ENCODE results near the gene TMC3. TPM values are rescaled to one million over a fixed set of nuclear protein-coding genes. Genes with fewer than 3 reads are reported as not detected.

TMC3 gene
- total RNA-seq, 6 experiments from 2014 or later: 0.11 TPM; not detected in 5

DNA sequence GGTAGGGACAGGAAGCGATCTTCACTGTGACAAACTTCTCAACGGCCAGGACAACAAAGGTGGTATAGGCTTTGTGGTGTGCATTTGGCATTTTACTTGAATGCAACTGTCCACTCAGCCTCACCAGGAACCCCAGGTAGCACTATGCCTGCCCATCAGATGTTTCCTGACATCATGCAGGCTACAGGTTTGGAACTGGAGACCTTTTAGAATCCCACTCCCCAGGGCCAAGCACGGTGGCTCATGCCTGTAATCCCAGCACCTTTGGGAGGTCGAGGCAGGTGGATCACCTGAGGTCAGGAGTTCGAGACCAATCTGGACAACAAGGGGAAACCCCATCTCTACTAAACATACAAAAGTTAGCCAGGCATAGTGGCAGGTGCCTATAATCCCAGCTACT, 59.6 kb downstream of the TMC3 start:
- intact Hi-C loops (cut with DNase I): no loop called here
- Histone ChIP-seq H3K4me3 (no peak overlapping the region), H3K36me3 (peaks cover 0 to 71% (median 28%) of the 10 kb centered on the region in 4 donors), H3K27ac (no peak overlapping the region), H3K9me3 (no peaks in the 10 kb centered on the region), H3K4me1 (peaks cover 0 to 24% (median 8%) of the 10 kb centered on the region in 4 donors), H3K27me3 (no peaks in the 10 kb centered on the region)
- WGBS (ENCODE audit: insufficient coverage, low coverage, low lambda C conversion rate, missing lambda C conversion rate): 80% methylated on average over 3 of the region's 5 CpGs
- TF ChIP-seq, protein P1, sequence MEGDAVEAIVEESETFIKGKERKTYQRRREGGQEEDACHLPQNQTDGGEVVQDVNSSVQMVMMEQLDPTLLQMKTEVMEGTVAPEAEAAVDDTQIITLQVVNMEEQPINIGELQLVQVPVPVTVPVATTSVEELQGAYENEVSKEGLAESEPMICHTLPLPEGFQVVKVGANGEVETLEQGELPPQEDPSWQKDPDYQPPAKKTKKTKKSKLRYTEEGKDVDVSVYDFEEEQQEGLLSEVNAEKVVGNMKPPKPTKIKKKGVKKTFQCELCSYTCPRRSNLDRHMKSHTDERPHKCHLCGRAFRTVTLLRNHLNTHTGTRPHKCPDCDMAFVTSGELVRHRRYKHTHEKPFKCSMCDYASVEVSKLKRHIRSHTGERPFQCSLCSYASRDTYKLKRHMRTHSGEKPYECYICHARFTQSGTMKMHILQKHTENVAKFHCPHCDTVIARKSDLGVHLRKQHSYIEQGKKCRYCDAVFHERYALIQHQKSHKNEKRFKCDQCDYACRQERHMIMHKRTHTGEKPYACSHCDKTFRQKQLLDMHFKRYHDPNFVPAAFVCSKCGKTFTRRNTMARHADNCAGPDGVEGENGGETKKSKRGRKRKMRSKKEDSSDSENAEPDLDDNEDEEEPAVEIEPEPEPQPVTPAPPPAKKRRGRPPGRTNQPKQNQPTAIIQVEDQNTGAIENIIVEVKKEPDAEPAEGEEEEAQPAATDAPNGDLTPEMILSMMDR (IDR thresholded peaks at IDR 0.05): no peak
- no peak for TF ChIP-seq POLR2A (IDR thresholded peaks at IDR 0.05)
- ATAC-seq (no peak), DNase-seq (no peak)

DNA sequence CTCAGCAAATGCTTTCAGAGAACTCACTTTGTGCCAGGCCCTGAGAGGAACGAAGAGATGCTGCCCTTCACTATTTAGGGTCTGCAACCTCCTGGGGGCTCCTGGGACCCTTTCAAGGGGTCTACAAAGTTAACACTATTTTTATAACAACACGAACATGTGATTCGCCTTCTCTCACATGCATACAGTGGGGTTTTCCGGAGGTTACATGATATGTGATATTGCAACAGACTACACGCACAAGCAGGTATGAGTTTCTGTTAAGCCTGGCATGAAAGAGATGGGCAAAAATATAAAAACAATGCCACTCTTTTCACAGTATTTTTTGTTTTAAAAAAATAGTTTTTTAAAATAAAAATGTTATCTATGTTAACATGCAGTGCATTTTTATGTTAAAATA, 60.3 kb downstream of the TMC3 start:
- no peak overlapping the region for H3K27ac ChIP-seq
- no peak for ATAC-seq
- H3K27me3 ChIP-seq: no peaks in the 10 kb centered on the region
- peaks cover 0 to 17% (median 8%) of the 10 kb centered on the region in 4 donors for H3K4me1 ChIP-seq
- H3K4me3 ChIP-seq: no peak overlapping the region
- intact Hi-C loops (cut with DNase I): no loop called here
- TF ChIP-seq, protein P1 (IDR thresholded peaks at IDR 0.05): no peak
- TF ChIP-seq POLR2A (IDR thresholded peaks at IDR 0.05): no peak
- WGBS (ENCODE audit: insufficient coverage, low coverage, low lambda C conversion rate, missing lambda C conversion rate): 91% methylated on average over 5 of the region's 5 CpGs
- peaks cover 0 to 71% (median 30%) of the 10 kb centered on the region in 4 donors for H3K36me3 ChIP-seq
- peak in 1 of 3 donors; percentile 26 for DNase-seq
- H3K9me3 ChIP-seq: no peaks in the 10 kb centered on the region

DNA sequence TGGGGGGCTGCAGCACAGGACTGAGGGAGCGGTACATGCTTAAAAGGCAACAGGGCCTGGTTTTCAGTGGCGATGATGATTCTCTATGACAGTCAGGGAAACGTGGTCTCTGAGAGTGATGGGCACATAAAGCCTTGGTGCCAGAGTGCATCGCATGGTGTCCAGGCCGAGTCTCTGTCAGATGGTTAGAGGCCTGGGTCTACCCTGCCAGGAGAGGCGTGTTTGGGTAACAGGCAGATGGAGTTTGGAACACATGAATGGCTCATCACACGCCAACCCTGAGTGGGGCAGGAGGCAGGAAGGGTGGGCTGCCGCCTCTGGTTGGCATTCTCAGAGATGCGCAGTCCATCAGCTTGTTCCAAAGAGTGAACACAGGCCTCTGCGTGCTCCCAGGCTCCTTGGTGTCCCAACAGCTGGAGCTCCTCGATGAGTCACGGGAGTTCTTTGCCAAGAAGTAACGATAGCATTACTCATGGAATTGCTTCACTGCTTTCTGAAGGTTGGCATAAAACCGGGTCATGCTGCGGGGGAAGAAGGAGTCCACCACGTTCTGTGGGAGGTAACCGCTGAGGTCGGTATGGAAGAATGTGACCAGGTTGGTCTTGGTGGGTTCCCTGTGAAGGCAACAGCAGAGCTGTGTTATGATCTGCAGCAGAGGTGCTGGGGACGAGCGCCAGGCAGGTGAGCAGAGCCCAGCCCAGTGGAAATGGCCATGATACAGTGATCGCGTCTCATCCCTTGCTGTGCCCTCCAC, 61.0 kb downstream of the TMC3 start:
- WGBS (ENCODE audit: insufficient coverage, low coverage, low lambda C conversion rate, missing lambda C conversion rate): 80% methylated on average over 19 of the region's 22 CpGs
- Histone ChIP-seq H3K27me3 (no peaks in the 10 kb centered on the region), H3K4me1 (peaks cover 0 to 11% (median 4%) of the 10 kb centered on the region in 4 donors), H3K36me3 (peaks cover 0 to 65% (median 28%) of the 10 kb centered on the region in 4 donors), H3K27ac (no peak overlapping the region), H3K9me3 (no peaks in the 10 kb centered on the region), H3K4me3 (no peak overlapping the region)
- ATAC-seq (peak in 1 of 4 donors; percentile 13), DNase-seq (no peak)
- intact Hi-C loops (cut with DNase I): no loop called here
- no peak for TF ChIP-seq POLR2A (IDR thresholded peaks at IDR 0.05)
- TF ChIP-seq, protein P1 (IDR thresholded peaks at IDR 0.05): no peak

DNA sequence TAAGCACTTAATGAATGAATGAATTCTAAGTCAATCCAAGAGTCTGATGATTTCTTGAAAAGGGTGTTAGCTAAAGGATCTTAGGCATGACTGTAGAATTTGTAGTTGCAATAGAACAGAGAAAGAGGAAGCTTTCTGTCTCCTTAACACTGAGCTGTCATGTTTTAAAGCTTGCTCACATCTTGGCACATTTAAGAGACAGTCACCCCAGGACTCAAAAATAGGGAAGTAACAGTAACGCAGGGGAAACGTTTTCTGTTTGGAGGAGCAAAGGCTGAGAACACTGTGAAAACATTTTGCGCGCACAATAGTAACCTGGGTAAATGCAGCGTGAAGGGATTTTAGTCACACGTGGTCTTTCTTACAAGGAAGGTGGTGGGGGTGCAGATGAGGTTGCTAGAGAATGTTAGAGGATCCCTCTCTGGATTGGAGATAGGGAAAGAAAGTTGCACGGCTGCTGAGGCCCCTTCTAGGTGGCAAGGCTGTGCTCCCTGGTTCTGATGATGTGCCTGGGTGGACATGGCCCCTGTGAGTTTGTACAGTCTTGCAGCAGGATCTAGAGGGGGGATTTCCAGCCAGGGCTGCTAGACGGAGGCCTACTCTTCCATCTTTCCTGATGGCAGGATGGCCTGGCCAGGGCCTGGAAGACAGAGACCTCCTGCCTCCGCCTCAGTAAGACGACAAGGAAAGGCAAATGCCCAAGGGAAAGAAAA, 62.1 kb downstream of the TMC3 start:
- no peak for TF ChIP-seq POLR2A (IDR thresholded peaks at IDR 0.05)
- Histone ChIP-seq H3K4me1 (peaks cover 0 to under 1% (median 0%) of the 10 kb centered on the region in 4 donors), H3K4me3 (no peak overlapping the region), H3K27me3 (no peaks in the 10 kb centered on the region), H3K36me3 (peaks cover 0 to 66% (median 25%) of the 10 kb centered on the region in 4 donors), H3K27ac (peak overlapping the region in 1 of 3 donors; percentile 21), H3K9me3 (no peaks in the 10 kb centered on the region)
- ATAC-seq: peak; percentile 37 to 55 (median 42)
- WGBS (ENCODE audit: insufficient coverage, low coverage, low lambda C conversion rate, missing lambda C conversion rate): 60% methylated on average over 7 of the region's 10 CpGs
- intact Hi-C loops (cut with DNase I): no loop called here
- no peak for DNase-seq

DNA sequence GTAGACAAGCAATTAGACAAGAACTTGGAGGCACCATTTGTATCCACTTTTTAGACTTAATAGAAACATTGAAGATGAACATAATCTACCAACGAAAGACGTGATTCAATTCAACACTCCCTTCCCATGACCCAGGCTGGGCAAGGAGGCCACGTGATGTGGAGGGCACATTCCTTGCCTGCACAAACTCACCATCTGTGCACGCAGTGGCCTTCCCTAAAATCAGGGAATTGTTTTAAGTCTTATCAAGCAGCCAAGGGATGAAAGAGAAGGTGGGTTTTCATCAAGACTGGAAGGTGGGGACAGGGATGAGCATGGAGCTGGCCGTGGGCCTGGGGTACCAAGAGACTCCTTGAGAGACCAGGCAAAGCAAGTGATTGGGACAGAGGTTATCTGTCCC, 63.5 kb downstream of the TMC3 start:
- ATAC-seq (no peak), DNase-seq (no peak)
- Histone ChIP-seq H3K9me3 (no peaks in the 10 kb centered on the region), H3K27ac (no peak overlapping the region), H3K4me1 (no peaks in the 10 kb centered on the region), H3K4me3 (no peak overlapping the region), H3K36me3 (peaks cover 0 to 65% (median 22%) of the 10 kb centered on the region in 4 donors), H3K27me3 (no peaks in the 10 kb centered on the region)
- no peak for TF ChIP-seq POLR2A (IDR thresholded peaks at IDR 0.05)
- TF ChIP-seq, protein P1 (IDR thresholded peaks at IDR 0.05): no peak
- intact Hi-C loops (cut with DNase I): no loop called here
- 100% methylated on average over 5 of the region's 5 CpGs for WGBS (ENCODE audit: insufficient coverage, low coverage, low lambda C conversion rate, missing lambda C conversion rate)
